ENCODE results near the gene OPCML.

Gene OPCML

DNA sequence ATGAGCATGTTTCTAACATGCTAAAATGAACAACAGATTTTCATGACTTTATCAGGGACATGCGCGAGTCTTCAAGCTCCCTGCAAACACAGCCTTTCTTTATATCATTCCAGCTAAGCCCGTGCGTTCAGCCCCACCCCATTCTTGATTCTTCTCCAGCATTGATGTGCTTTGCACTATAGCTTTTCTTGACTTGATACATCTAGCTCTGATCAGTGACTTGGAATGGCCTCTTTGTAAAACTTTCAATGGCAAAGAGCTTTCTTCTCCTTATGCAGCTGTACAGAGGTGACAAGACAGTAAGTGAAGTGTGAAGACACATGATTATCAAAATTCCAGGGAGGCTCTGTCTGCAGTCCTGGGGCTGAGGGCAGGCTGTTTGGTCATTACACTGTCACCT lies 561.0 kb downstream of the OPCML start:
- no peak for DNase-seq

DNA sequence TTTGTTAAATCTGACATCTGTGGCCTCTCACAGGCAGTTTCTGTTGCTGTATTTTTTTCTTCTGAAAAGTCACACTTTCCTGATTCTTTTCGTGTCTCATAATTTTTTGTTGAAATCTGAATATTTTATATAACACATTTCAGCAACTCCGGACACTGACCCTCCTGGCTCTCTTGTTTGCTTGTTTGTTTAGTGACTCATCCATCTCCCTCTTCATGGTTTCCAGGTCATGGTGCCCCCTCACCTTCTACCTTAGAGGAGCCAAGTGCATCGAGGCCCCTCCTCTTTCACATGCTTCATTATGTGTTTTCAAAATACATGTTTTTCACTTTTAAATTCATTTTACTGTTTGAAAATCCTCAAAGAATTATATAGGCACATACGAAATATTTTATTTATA lies 562.4 kb downstream of the OPCML start:
- DNase-seq = no peak

DNA sequence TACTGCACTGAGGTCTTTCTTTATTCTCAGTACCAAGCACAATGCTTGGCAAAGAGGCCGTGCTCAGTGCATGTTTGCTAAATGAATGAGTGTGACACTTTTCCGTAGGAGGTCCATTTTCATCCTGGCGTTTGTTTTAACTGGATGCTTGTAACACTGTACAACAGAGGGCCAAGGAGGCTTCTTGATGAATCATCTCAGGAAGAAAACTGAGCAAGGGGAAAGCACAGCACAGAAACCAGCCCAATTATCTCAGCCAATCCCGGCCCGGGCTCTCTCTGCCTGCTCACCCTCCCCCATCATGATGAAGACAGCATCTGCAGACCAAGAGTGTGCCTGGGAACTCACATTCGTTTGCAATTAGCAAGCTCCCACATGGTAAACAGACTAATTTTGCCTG lies 570.3 kb downstream of the OPCML start:
- peak; percentile 87 for DNase-seq

DNA sequence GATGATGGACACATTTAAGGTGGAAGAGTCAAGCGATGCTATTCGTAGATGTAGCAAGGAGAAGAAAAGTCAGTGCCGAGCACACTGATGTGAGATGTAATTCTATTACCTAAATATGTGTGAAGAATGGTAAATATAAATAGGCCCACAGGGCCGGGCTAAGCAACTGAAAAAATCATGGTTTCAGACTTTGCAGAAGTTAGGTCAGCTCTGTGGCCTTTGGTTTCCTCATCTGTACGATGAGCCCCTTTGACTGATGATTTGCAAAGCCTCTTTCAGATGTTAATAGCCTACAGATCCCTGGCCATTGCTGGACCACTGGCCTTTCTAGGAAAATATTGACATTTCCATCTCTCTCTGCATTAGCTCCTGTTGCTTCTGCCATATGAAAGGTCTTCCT lies 570.8 kb downstream of the OPCML start:
- no peak for DNase-seq

DNA sequence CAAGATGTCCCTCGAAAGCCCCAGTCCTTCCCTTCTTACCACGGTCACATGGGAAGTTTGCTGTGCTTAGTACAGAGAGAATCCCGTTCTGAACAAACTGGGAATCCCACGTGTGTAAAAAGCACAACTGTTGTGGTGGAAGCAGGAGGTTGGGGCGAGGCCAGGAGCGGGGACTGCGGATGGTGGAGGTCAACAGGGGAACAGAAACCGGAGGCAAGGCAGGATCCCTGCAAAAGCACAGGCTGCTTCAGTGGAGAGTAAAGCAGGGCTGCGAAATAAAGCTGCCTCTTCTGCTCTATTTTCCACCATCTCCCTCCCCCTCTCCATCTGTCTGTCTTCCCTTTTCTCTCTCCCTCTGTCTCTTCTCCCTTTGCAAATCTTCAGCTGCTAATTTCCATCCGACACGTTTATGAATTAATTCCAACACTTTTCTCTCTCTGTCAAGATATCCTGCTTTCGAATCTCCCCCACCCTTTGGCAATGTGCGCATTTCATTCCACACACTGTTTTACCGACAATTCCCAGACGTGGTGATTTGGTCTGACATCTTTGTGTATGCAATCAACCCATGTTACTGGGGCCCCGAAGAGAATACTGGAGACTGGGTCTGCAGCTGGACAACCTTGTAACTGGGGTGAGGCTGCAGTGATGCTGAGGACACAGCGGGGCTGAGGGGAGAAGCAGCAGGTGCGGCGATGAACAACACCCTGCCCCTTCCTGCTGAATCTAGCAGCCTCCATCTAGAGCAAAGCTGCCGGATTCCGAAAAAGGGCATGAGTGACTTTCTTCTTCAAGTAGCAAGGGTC lies 571.8 kb downstream of the OPCML start:
- no peak for DNase-seq

DNA sequence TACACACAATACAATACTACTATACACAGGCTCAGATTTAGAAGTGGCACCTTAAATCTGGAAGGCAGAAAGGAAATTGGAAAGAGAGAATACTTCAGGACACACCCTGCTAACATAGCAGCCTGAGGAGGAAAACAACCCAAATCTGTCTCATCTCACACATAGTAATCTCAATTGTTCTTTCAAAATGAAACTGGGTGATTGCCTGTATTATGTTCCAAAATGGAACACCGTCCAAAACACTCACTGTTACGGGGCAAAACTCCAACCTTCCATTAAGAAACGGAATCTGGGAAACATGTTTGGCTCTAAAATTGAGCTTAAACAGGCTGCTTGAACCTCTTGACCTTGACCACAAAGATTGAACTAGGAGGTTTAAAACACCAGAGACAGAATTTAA lies 572.6 kb downstream of the OPCML start:
- DNase-seq = no peak

DNA sequence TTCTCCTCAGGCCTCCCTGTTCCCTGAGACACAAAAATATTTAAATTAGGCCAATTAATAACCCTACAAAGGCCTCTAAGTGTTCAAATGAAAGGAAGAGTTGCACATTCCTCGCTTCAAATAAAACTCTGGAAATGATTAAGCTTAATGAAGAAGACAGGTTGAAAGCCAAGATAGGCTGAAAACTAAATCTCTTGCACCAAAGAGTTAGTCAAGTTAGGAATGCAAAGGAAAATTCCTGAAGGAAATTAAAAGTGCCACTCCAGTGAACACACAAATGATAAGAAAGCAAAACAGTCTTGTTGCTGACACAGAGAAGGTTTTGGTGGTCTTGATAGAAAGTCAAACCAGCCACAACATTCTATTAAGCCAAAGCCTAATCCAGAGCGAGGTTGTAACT lies 574.4 kb downstream of the OPCML start:
- DNase-seq = no peak

DNA sequence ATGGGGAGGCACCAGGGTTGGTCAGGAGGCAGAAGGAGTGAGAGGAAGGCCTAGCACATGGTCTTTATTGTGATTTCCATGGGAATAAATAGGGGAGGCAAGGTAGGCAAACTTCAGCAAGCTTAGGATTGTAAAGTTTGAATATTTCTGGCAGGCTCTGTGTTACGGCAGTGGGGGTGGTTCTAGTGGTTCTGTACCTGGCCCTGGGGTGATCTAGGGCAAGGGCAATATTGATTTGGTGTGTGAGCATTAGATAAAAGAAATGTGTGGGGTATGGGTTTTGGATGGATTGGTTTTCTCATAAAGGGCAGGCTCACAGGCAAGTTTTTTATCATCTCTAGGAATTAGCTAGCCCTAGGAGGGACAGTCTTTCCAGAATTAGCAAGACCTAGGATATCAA lies 584.0 kb downstream of the OPCML start:
- no peak for DNase-seq

DNA sequence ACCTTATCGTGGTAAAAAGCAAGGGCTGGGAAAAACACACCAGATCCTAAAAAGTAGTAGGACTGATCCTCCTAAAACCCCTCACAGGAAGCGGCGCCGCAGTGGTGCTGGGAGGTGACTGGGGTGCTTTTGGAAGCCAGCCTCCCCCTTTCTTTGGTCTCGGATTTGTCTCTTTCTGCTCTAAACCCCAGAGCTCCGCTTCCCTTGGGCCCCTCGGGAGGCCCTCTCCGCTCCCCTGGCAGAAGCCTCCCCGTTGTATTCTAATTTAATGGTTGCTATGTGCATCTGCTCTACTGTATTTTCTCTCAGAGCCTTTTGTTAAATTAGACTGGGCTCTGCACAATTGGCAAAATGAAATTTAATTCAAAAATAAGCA lies 587.7 kb downstream of the OPCML start:
- no peak for DNase-seq

DNA sequence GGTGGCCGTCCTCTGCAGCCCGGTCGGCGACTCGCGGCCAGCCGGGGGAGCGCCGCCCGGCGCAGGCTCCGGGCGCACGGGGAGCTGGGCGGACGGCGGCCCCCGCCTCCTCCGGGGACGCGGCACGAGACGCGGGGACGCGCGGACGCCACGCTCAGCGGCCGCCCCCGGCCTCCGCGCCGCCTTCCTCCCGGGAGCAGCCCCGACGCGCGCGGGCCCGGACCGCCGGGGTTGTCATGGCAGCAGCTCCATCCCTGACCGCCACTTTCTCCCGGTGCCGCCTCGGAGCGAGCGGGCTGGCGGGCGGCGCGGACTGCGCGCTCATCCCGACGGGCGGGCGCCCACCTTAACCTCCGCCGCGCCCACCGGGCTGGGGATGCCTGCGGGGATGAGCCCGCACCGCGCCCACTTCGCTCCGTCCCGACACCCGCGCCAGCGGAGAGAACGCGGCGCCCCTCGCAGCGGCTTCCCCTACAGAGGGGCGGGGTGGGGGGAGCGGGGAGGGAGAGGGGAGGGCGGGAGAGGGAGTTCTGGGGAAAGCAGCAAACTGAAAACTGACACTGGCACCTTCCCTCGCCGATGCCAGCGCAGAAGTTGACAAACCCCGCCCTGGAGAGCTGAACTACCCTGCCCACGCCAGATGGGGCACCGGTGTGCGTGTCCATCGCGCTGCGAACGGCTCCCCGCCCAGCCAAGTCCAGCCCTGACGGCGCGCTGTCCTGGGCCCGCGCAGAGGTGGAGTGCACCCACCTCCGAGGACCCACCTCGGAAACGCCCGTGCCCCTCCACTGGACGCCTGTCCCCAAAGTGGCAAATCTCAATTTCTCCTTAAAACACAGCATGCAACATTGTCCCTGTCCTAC lies 588.4 kb downstream of the OPCML start:
- no peak for DNase-seq

DNA sequence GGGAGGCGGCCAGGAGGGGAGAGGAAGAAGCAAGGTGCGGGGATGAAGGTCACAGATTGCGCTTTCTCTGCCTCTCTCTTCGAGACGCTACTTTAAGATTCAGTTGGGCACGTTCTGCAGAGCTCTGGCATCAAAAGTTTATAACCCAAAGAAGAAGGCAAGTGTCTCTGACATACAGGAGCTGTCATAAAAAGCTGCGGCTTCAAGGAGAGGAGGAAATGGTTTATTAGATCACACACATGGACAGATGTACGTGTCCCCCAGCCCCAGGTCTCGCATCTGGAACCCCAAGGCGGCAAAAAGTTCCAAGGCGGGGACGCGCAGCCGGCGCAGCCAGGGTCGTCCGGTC lies 589.0 kb downstream of the OPCML start:
- DNase-seq = no peak

DNA sequence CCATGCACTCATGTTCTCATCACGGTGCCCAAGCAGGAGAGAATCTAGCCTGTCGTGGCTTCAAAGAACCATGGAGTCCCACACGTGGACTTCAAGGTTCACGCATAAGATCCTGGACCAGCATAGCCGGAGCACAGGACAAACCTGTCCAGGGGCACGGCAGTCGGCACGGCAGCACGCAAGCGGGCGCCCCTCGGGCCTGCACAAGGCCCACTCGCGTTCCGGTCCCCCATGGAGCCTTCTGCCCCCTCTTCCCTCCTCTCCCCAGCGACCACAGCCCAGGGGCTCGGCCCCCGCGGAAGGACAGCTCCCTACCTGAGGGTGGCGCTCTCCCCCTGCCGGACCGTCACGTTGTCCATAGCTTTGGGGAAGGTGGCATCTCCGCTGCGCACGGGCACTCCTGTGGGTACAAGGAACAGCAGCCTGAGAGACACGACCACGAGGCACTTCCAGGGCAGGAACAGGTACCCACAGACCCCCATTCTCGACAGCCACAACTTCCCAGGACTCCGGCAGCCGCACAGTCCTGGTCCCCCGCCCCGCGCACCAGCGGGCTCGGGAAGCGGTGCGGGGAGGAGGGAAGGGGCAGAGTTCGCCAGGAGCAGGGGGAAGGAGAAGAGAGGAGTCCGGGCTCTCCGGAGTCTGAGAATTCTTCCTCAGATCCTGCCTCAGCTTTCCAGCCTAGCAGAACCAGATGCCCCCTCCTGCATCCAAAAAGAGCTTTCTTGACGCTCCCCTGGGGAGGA lies 589.5 kb downstream of the OPCML start:
- DNase-seq = peak; percentile 61

DNA sequence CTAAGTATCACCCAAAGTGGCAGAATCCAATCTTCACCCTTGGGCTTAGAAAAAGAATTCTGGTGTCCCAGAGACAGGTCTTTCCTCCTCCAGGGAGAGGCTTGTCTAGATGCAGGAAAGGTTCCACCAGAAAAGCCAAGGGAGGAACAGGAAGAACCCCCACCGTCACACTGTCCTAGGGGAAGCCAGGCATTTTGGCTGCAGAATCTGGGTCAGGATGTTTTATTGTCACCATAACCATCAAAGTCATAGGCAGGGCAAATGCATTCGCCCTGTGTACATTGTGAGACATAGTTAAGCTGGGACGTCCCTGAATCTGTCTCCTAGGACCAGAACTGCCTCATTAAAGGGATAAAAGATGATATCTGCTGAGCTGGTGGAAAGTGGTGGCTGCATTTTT lies 590.5 kb downstream of the OPCML start:
- no peak for DNase-seq

DNA sequence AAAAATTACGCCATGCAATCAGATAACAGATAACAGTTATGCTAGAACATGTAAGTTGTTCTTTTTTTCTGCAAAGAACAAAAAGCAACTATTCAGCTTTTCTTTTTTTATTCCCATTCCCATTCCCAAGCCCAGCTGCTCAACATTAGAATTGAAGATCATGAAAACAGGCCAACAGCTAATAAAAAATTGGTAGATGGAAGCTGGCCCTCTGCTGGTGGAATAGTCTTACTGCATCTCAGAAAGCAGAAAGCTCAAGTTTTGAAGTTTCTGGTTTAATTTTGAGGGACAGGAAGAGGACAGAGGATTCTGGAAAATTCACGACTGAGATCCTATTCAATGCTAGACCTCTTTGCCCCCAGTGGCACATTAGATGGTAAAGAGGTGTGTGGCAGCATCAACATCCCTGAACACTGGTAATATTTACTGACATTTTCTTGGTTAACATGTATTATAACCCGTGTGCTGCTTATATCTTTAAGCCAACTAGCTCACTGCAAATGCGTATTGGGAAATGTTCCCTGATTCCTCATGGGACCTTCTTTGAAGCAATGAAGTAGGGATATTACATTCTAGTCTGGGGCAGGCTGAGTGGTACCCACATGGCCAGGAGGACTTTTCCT lies 591.2 kb downstream of the OPCML start:
- DNase-seq = no peak

DNA sequence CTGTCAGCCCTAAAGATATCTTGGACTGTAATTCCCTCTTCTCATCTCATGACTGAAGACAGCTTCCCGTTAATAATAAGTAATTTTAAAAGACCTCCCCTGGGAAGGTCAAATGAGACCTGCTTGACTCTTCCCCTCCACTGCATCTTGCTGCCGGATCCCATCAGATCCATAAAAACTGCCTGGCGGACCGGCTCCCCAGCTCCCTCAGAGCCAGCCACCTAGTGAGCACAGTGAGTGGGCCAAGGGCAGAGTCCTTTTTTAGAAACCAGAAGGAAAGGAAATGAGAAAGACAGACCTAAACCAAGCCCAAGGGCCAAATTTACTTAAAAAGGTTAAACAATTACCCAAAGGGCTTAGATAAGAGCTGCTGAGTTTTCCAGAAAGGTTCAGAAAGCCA lies 595.3 kb downstream of the OPCML start:
- DNase-seq = no peak

DNA sequence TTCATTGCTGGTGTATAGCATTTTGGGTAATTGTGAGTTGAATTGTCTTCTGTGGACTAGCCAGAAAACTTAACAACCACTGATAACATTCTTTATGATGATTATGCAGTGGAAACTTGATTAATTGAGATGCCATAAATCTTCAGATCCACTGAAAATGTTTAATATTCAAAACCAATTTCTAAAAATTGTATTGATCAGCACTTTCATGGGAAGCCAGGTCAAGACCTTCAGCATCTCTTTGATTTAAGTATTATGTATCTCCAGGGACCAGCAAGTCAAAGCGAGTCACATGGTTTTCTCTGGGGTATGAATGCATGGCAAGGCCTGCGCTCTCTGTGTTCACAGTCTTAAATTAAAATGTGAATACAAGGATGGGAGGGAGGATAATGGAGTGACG lies 596.9 kb downstream of the OPCML start:
- no peak for DNase-seq

DNA sequence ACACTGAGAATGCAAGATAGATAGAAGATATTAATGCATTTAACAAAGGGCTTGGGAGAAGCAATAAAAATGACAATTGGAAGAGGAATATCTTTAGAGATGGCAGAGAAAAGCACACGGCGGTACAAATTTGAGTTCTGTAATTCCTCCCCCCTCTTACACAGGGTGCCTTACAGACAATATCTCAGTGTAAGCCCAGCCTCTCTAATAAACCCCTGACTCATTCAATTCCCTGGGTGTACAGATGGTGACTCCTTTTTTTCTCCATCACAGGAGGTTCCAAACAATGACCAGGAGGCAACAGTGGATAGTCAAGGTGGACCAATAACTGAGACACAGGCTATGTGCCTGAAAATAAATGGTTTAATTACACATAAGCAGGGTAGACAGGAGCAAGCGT lies 598.6 kb downstream of the OPCML start:
- no peak for DNase-seq

DNA sequence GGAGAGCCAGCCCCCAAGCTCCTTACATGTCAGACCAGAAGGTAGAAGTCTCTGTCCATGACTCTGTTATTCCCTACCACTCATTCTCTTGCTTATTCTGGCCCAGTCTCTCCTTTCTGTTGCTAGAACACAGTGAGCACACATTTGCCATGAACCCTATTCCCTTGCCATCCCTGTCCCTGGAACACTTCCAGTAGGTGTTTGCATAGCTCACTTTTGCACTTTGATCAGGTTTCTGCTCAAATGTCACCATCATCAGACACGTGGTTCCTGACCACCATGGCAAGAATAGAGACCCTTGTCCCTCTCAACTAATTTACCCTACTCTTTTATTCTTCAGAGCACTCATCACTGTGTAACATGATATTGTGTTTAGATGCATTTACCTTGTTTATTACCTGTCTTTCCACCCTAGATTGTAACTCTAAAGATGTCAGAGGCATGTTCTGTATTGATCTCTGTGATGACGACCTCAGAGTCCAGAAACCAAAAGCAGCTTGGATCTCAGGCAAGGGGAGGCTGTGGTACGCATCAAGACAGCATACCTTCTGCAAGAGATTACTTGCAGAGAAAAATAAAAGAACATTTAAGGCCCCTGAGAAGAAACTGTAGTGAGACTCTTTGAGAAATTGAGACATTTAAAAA lies 606.4 kb downstream of the OPCML start:
- DNase-seq = peak; percentile 9

DNA sequence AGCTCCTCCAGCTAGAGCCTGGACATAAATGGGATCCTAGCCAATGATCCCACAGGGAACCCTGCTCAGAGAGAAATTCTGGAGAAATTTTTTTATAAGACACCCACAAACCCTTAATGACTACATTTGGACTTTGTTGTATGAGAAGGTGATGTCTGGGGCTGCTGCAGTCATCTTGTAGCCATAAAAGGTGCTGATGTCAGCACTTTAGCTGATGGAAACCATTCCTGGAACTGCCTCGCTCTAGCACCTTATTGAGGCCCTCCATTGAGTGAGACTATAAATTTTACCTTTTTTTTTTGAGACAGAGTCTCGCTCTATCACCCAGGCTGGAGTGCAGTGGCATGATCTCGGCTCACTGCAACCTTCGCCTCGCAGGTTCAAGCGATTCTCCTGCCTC lies 610.7 kb downstream of the OPCML start:
- no peak for DNase-seq

DNA sequence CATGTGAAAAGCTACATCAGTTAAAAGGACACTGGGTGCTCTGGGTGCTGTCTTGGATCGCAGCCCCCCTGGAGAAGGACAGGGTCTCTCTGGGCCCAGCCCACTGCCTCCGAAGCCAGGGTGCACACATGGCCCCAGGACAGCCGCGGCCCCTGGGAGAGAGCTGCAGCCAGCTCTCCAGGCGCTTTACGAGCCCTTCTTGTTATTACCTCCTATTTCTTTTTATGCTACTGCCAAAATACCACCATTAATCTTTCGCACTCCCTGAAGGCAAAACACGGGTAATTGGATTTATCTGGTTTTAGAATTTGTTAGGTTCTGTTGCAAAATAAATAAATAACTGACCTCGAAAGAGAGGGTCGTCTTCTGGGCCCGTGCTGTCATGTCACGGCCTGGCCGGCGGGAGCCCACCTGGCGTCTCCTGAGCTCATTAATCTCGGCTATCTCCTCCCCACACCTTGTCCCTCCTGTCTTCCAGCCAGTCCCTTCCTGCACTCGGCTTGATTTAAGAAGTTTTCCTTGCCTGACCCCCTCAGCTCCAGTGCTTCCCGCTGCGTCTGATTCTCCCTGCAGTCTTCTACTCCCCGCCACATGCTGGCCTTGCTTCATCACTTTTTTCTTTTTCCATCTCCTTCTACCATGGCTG lies 611.7 kb downstream of the OPCML start:
- DNase-seq = peak; percentile 41

DNA sequence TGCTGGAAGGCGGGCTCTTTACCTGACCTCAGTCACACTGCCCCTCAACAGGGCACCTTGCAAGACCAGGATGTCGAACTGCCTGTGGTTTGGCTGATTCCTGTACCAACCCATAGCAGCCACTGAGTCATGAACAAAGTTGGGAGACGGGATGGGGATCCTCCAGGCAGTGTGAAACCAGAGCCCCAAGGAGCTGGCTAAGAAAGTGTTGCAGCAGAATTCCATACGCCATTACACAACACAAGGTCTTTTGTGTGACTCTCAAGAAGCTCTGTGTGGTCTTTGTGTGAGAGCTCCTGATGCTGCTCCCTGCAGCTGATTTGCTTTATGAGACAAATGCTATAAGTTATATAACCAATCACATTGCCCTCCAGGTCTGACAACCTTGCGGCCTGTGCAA lies 617.7 kb downstream of the OPCML start:
- DNase-seq = peak; percentile 66

DNA sequence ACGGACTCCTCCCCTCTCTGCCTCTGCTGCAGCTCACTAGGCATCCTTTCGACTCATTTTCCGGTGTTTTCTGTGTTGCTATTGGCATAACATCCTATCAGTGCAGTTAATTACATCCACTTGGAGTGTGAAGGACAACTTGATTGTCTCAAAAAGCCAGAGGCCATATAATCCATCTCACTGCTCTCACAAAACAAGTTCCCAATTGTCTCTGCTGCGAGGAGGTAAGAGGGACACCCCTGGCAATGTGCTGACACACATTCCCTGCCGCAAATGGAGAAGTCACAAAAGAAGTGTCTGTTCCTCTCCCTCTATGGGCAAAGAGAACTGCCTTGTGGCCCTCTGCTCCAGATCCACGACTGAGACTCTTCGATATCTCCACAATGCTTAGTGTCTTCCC lies 618.4 kb downstream of the OPCML start:
- no peak for DNase-seq
